ENCODE data around the gene ANKFN1.

Gene ANKFN1

GRCh38 chr17:56434610-56435009, 281.3 kb downstream of the ANKFN1 start:
- no peak for TF ChIP-seq EZH2phosphoT487 (conservative IDR thresholded peaks at IDR 0.05; ENCODE audit: low read length)
- TF ChIP-seq, protein P1, sequence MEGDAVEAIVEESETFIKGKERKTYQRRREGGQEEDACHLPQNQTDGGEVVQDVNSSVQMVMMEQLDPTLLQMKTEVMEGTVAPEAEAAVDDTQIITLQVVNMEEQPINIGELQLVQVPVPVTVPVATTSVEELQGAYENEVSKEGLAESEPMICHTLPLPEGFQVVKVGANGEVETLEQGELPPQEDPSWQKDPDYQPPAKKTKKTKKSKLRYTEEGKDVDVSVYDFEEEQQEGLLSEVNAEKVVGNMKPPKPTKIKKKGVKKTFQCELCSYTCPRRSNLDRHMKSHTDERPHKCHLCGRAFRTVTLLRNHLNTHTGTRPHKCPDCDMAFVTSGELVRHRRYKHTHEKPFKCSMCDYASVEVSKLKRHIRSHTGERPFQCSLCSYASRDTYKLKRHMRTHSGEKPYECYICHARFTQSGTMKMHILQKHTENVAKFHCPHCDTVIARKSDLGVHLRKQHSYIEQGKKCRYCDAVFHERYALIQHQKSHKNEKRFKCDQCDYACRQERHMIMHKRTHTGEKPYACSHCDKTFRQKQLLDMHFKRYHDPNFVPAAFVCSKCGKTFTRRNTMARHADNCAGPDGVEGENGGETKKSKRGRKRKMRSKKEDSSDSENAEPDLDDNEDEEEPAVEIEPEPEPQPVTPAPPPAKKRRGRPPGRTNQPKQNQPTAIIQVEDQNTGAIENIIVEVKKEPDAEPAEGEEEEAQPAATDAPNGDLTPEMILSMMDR (IDR thresholded peaks at IDR 0.05; ENCODE audit: insufficient read depth, low read length, poor library complexity, severe bottlenecking), result no peak
- no peaks in the 10 kb centered on the region for H3K9me2 ChIP-seq (replicated peaks; ENCODE audit: insufficient read depth, low read length)
- H3K27ac ChIP-seq (ENCODE audit: low read depth, low read length), result no peak overlapping the region
- no peak overlapping the region for H3K4me2 ChIP-seq (ENCODE audit: low read depth, low read length, poor library complexity, severe bottlenecking)
- no peaks in the 10 kb centered on the region for H3K36me3 ChIP-seq (ENCODE audit: low read length)
- no peak overlapping the region for H3K4me3 ChIP-seq (ENCODE audit: insufficient read depth, low read length, poor library complexity, severe bottlenecking)
- no peaks in the 10 kb centered on the region for H3K27me3 ChIP-seq (ENCODE audit: low read length)
- H3F3A ChIP-seq (ENCODE audit: insufficient read depth), result no peaks in the 10 kb centered on the region
- no peaks in the 10 kb centered on the region for H3K79me2 ChIP-seq (ENCODE audit: insufficient read depth, low read length)
- no peaks in the 10 kb centered on the region for H3K9me3 ChIP-seq (ENCODE audit: insufficient read depth, low read length)
- no peaks in the 10 kb centered on the region for H4K20me1 ChIP-seq (ENCODE audit: low read depth, low read length)
- no peak overlapping the region for H2AFZ ChIP-seq (ENCODE audit: low read depth, low read length, severe bottlenecking)
- H3K9ac ChIP-seq (ENCODE audit: low read length), result no peak overlapping the region

DNA sequence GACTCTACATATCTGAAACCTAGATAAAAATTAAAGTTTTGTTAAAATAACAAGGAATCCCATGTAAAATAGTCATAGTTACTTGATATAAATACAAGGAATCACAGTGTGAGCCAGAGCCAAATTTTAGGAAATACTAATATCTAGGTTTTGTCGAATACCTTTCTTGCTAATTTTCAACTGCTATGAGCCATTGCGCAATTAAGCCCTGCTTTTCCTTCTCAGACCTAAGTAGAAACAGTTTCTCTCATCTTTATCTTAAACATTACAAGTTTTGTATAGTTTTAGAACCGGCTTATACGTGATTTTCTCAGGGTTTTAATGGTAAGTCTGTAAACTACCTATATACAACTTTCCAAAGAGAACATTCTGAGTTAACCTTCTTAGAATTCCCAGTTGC, 282.9 kb downstream of the ANKFN1 start:
- no peak overlapping the region for H3K4me3 ChIP-seq (ENCODE audit: insufficient read depth, low read length, poor library complexity, severe bottlenecking)
- H3K27ac ChIP-seq (ENCODE audit: low read depth, low read length), result no peak overlapping the region
- no peaks in the 10 kb centered on the region for H3K27me3 ChIP-seq (ENCODE audit: low read length)
- H3K9me2 ChIP-seq (replicated peaks; ENCODE audit: insufficient read depth, low read length), result no peaks in the 10 kb centered on the region
- no peaks in the 10 kb centered on the region for H4K20me1 ChIP-seq (ENCODE audit: low read depth, low read length)
- H3K79me2 ChIP-seq (ENCODE audit: insufficient read depth, low read length), result no peaks in the 10 kb centered on the region
- no peak overlapping the region for H3K4me2 ChIP-seq (ENCODE audit: low read depth, low read length, poor library complexity, severe bottlenecking)
- H2AFZ ChIP-seq (ENCODE audit: low read depth, low read length, severe bottlenecking), result no peak overlapping the region
- no peaks in the 10 kb centered on the region for H3K36me3 ChIP-seq (ENCODE audit: low read length)
- H3K9ac ChIP-seq (ENCODE audit: low read length), result no peak overlapping the region
- TF ChIP-seq EZH2phosphoT487 (conservative IDR thresholded peaks at IDR 0.05; ENCODE audit: low read length), result no peak
- TF ChIP-seq, protein P1 (IDR thresholded peaks at IDR 0.05; ENCODE audit: insufficient read depth, low read length, poor library complexity, severe bottlenecking), result no peak
- H3F3A ChIP-seq (ENCODE audit: insufficient read depth), result no peaks in the 10 kb centered on the region
- no peaks in the 10 kb centered on the region for H3K9me3 ChIP-seq (ENCODE audit: insufficient read depth, low read length)

DNA sequence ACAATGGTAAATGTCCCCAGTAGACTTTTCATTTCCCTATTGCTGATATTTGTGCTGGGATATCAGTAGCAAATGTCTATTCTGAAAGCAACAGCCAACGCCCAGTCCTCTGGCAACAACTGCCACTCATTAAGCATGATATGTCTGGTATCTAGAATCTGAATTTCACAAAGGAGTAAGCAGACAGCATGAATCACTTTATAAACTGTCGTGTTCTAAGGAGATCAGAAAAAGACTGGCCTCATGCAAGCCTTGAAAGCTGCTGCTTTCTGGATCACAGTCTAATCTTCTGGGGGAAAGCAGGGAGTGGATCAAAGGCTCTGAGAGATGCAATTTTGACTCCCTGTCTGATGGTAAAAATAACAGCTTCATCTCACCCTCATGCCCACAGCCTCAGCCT, 287.1 kb downstream of the ANKFN1 start:
- Histone ChIP-seq H3K4me2 (ENCODE audit: low read depth, low read length, poor library complexity, severe bottlenecking) (no peak overlapping the region), H3K79me2 (ENCODE audit: insufficient read depth, low read length) (no peaks in the 10 kb centered on the region), H3K4me3 (ENCODE audit: insufficient read depth, low read length, poor library complexity, severe bottlenecking) (no peak overlapping the region), H3F3A (ENCODE audit: insufficient read depth) (no peaks in the 10 kb centered on the region), H3K36me3 (ENCODE audit: low read length) (no peaks in the 10 kb centered on the region), H4K20me1 (ENCODE audit: low read depth, low read length) (no peaks in the 10 kb centered on the region), H3K9ac (ENCODE audit: low read length) (no peak overlapping the region), H3K9me2 (replicated peaks; ENCODE audit: insufficient read depth, low read length) (no peaks in the 10 kb centered on the region), H3K27ac (ENCODE audit: low read depth, low read length) (no peak overlapping the region), H2AFZ (ENCODE audit: low read depth, low read length, severe bottlenecking) (no peak overlapping the region), H3K27me3 (ENCODE audit: low read length) (no peaks in the 10 kb centered on the region), H3K9me3 (ENCODE audit: insufficient read depth, low read length) (no peaks in the 10 kb centered on the region)
- no peak for TF ChIP-seq EZH2phosphoT487 (conservative IDR thresholded peaks at IDR 0.05; ENCODE audit: low read length)
- TF ChIP-seq, protein P1 (IDR thresholded peaks at IDR 0.05; ENCODE audit: insufficient read depth, low read length, poor library complexity, severe bottlenecking), result no peak

Data from SU-DHL-6 (cell line).